ENCODE results near the gene MIF4GD. TPM values are rescaled to one million over a fixed set of nuclear protein-coding genes. Genes with fewer than 3 reads are reported as not detected.

Gene MIF4GD
- total and polyA plus RNA-seq, 9 of the 15 experiments (the other 6 are each of a cell fraction or from before 2014, with no cell fraction given): 11.8 to 63.8 (median 28.1) TPM

GRCh38 chr17:75245011-75245410, 26.0 kb downstream of the MIF4GD start (continued):
- TF ChIP-seq POLR3G (IDR thresholded peaks at IDR 0.05; ENCODE audit: extremely low read depth, insufficient read length, insufficient replicate concordance): no peak

DNA sequence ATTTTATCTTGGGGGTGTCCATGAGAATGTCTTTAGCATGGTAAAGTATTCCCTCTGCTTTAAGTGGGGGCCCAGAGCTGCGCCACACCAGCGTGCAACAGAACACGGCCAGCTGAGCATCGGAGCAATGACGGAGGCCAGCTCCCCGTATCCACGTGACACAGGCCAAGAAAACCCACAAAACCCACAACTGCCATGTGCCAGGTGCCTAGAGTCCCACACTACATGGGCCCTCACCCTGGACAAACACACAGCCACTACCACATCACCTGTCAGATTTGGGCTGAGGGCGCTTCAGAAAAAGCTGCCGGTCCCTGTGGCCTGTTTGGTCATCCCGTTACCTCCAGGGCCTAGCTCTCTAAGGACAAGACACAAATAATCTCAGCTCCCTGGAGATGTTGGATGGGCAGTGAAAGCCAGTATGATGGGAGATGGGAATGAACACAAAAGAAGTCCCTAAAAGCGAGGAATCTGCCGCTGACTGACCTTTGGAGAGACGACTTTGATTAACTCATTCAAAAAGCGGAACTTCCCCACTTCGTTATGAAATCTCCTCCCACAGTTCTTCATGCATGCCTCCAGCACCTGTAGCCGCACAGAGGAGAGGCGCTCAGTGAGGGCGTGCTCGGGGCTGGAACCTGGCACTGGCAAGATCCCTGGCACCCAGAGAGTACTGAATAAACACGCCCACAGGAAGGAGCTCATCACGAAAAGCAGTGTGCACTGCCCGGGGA, 26.7 kb downstream of the MIF4GD start:
- DNase-seq (ENCODE audit: extremely low read depth in 1 of 4, low spot score in 3 of 4) (no peak), ATAC-seq (no peak), FAIRE-seq (no peak)
- Histone ChIP-seq H3K27ac (ENCODE audit: extremely low read depth, low read depth, low read length) (no peak overlapping the region), H3K9me3 (replicated peaks; ENCODE audit: control insufficient read depth, insufficient read depth, low read depth, low read length) (no peaks in the 10 kb centered on the region), H2AFZ (ENCODE audit: low read depth, low read length) (no peak overlapping the region), H3K27me3 (ENCODE audit: control insufficient read depth in 2 of 2, insufficient read depth in 2 of 2, low read length in 2 of 2) (no peaks in the 10 kb centered on the region), H3K9me1 (ENCODE audit: control insufficient read depth, insufficient read depth, low read length) (no peaks in the 10 kb centered on the region), H4K20me1 (replicated peaks; ENCODE audit: control insufficient read depth, insufficient read depth, low read length) (peaks cover 20% of the 10 kb centered on the region), H3K9ac (ENCODE audit: insufficient read depth in 1 of 2, low read depth in 2 of 2, low read length in 2 of 2) (no peak overlapping the region), H3K36me3 (ENCODE audit: control insufficient read depth, insufficient read depth, low read length) (peaks cover 82% of the 10 kb centered on the region), H3K79me2 (ENCODE audit: control insufficient read depth, insufficient read depth, low read length) (peaks cover 13% of the 10 kb centered on the region), H3K4me3 (no peak overlapping the region), H3K4me2 (ENCODE audit: insufficient read depth, low read length) (no peak overlapping the region), H3K4me1 (replicated peaks in 1 of 2; ENCODE audit: control insufficient read depth in 2 of 2, insufficient read depth in 2 of 2, low read length in 2 of 2) (peaks cover 19 to 34% of the 10 kb centered on the region in 2 experiments)
- 84% methylated on average over 22 of the region's 22 CpGs for WGBS (ENCODE audit: insufficient coverage, low coverage, missing lambda C conversion rate)
- in situ Hi-C loops (cut with MboI): no loop called here
- POLR2A ChIA-PET: interaction anchor here (0.7 to 4.0 kb wide), 5 partner anchors 13 to 162 kb away, joined by 3 to 21 read pairs (median 3); partner anchors contain the start of genes GGA3, GRB2 and MRPS7
- no TSS peak for BruUV-seq (replicated peaks)
- intact Hi-C loops (cut with micrococcal nuclease): no loop called here
- TF ChIP-seq CBX3 (IDR thresholded peaks at IDR 0.05; ENCODE audit: borderline replicate concordance in 1 of 2, low read length in 2 of 2) (no peak), ZBTB33 (CRISPR knock-in tag; IDR thresholded peaks at IDR 0.05) (peak; percentile 72; the same call in 1 of the 2 replicates), ZNF121 (CRISPR knock-in tag; conservative IDR thresholded peaks at IDR 0.05) (no peak)
- CTCF ChIA-PET (ENCODE audit: low intra/inter-chr PET ratio): no interaction called here

Data from K562 (cell line).